ENCODE measurements around the gene RC3H1.

RC3H1 gene

DNA sequence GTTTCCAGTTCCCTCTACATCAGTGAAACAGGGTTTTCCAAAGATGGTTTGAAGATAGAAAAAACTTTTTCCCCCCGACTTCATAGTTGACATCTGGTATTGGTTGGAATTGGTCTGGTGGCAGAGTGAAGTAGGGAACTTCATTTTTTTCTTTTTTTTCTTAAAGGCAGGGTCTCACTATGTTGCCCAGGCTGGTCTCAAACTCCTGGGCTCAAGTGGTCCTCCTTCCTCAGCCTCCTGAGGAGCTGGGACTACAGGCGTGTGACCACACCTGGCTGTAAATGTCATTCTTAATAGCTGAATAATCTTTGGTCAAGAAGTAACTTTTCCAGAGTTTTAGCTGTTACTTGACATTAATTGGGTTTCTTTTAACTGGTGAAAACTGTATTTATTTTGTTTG is 132.3 kb downstream of the RC3H1 start:
- H3K4me3 ChIP-seq (ENCODE audit: low read depth, low read length), result no peak overlapping the region
- H3K36me3 ChIP-seq (ENCODE audit: control insufficient read depth in 2 of 2, insufficient read depth in 1 of 2, low read length in 2 of 2), result peaks cover 0 to 27% of the 10 kb centered on the region in 2 experiments; a peak in 2 of 3 replicates
- no peaks in the 10 kb centered on the region for H3K9me3 ChIP-seq (ENCODE audit: control insufficient read depth, insufficient read depth, low read depth, low read length)
- CTCF ChIA-PET, result no interaction called here
- H3K27ac ChIP-seq (ENCODE audit: extremely low read depth, low read depth, low read length), result no peak overlapping the region
- TF ChIP-seq YY1 (tag by site-specific recombination; IDR thresholded peaks at IDR 0.05), result no peak
- TF ChIP-seq TCF7L2 (IDR thresholded peaks at IDR 0.05; ENCODE audit: borderline replicate concordance, low read depth, low read length), result no peak
- TF ChIP-seq PATZ1 (tag by site-specific recombination; IDR thresholded peaks at IDR 0.05), result no peak
- no peak for TF ChIP-seq OVOL3 (tag by site-specific recombination; IDR thresholded peaks at IDR 0.05)
- no peak for TF ChIP-seq ZNF155 (tag by site-specific recombination; IDR thresholded peaks at IDR 0.05)
- TF ChIP-seq ZNF416 (tag by site-specific recombination; IDR thresholded peaks at IDR 0.05), result no peak
- no peak for TF ChIP-seq ZBTB1 (tag by site-specific recombination; IDR thresholded peaks at IDR 0.05)
- TF ChIP-seq ZNF426 (tag by site-specific recombination; IDR thresholded peaks at IDR 0.05), result no peak
- TF ChIP-seq ZNF544 (tag by site-specific recombination; IDR thresholded peaks at IDR 0.05), result no peak
- TF ChIP-seq ZNF140 (tag by site-specific recombination; IDR thresholded peaks at IDR 0.05), result no peak
- TF ChIP-seq, protein P1, sequence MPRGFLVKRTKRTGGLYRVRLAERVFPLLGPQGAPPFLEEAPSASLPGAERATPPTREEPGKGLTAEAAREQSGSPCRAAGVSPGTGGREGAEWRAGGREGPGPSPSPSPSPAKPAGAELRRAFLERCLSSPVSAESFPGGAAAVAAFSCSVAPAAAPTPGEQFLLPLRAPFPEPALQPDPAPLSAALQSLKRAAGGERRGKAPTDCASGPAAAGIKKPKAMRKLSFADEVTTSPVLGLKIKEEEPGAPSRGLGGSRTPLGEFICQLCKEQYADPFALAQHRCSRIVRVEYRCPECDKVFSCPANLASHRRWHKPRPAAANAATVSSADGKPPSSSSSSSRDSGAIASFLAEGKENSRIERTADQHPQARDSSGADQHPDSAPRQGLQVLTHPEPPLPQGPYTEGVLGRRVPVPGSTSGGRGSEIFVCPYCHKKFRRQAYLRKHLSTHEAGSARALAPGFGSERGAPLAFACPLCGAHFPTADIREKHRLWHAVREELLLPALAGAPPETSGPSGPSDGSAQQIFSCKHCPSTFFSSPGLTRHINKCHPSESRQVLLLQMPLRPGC (tag by site-specific recombination; IDR thresholded peaks at IDR 0.05), result no peak
- POLR2A ChIA-PET, result no interaction called here
- no peaks in the 10 kb centered on the region for H3K4me1 ChIP-seq (ENCODE audit: control insufficient read depth, insufficient read depth, low read length)

GRCh38 chr1:173888749-173889148 is 133.4 kb downstream of the RC3H1 start:
- no peak overlapping the region for H3K4me3 ChIP-seq (ENCODE audit: low read depth, low read length)
- H3K27ac ChIP-seq (ENCODE audit: extremely low read depth, low read depth, low read length), result no peak overlapping the region
- H3K36me3 ChIP-seq (ENCODE audit: control insufficient read depth in 2 of 2, insufficient read depth in 1 of 2, low read length in 2 of 2), result peaks cover 0 to 28% of the 10 kb centered on the region in 2 experiments; a peak in 2 of 3 replicates
- H3K4me1 ChIP-seq (ENCODE audit: control insufficient read depth, insufficient read depth, low read length), result no peaks in the 10 kb centered on the region
- ChIA-PET CTCF (interaction anchor here (0.8 kb wide), 1 partner anchor 24 kb away, joined by 3 read pairs; no protein-coding TSS in a partner anchor), POLR2A (interaction anchor here (1.1 kb wide), 1 partner anchor 21 kb away, joined by 5 read pairs; the partner anchor contains the start of genes GAS5 and ZBTB37)
- H3K9me3 ChIP-seq (ENCODE audit: control insufficient read depth, insufficient read depth, low read depth, low read length), result no peaks in the 10 kb centered on the region
- TF ChIP-seq ZNF404 (tag by site-specific recombination; IDR thresholded peaks at IDR 0.05) (no peak), ZFP37 (tag by site-specific recombination; IDR thresholded peaks at IDR 0.05) (no peak), ZNF624 (tag by site-specific recombination; IDR thresholded peaks at IDR 0.05) (no peak), ZNF629 (tag by site-specific recombination; IDR thresholded peaks at IDR 0.05) (no peak), ZNF670 (tag by site-specific recombination; IDR thresholded peaks at IDR 0.05; ENCODE audit: low read depth) (no peak), ZBTB44 (tag by site-specific recombination; IDR thresholded peaks at IDR 0.05) (no peak), HIC1 (tag by site-specific recombination; IDR thresholded peaks at IDR 0.05) (no peak), ZNF19 (tag by site-specific recombination; IDR thresholded peaks at IDR 0.05; ENCODE audit: low read depth) (no peak), ZNF692 (tag by site-specific recombination; IDR thresholded peaks at IDR 0.05) (no peak), AEBP2 (tag by site-specific recombination; IDR thresholded peaks at IDR 0.05; ENCODE audit: borderline replicate concordance) (no peak), ZNF626 (tag by site-specific recombination; IDR thresholded peaks at IDR 0.05) (no peak), ZNF560 (tag by site-specific recombination; IDR thresholded peaks at IDR 0.05; ENCODE audit: borderline replicate concordance) (no peak), KLF7 (tag by site-specific recombination; IDR thresholded peaks at IDR 0.05; ENCODE audit: borderline replicate concordance) (no peak)
